Superior temporal gyrus (tissue), 1 donor: ENCODE results near the gene PPP2R2D.
"Not testable (repeated sequence)": the region's sequence is repeated elsewhere in the genome, so short reads cannot be mapped to it uniquely, and the experiment has no call there.

Source experiments
- DNase-seq: peaks from one replicate; pipeline ENCODE4 v3.0.0-alpha.2; 2016; ENCODE audit errors: extremely low spot score

PPP2R2D gene

GRCh38 chr10:131975796-131976195 lies 75.0 kb downstream of the PPP2R2D start:
- no peak for DNase-seq

- DNase-seq = no peak
These were observed 76.7 kb downstream of the PPP2R2D start for GRCh38 chr10:131977323-131978096.

- no peak for DNase-seq
These were observed 77.6 kb downstream of the PPP2R2D start for GRCh38 chr10:131978366-131978765.

GRCh38 chr10:131978851-131979250 lies 78.0 kb downstream of the PPP2R2D start:
- no peak for DNase-seq

- no peak for DNase-seq
These were observed 78.5 kb downstream of the PPP2R2D start for GRCh38 chr10:131979336-131979735.

- no peak for DNase-seq
These were observed 79.0 kb downstream of the PPP2R2D start for GRCh38 chr10:131979821-131980270.

GRCh38 chr10:131980321-131980720 lies 79.5 kb downstream of the PPP2R2D start:
- DNase-seq = no peak

GRCh38 chr10:131980761-131981428 lies 80.1 kb downstream of the PPP2R2D start:
- DNase-seq = no peak

- DNase-seq = peak; percentile 89
These were observed 80.8 kb downstream of the PPP2R2D start, which contains the start of gene BNIP3 for GRCh38 chr10:131981429-131982184. Gene BNIP3, minus strand, starts transcription at chr10:131981923. Its CDS starts 117 bp downstream, at chr10:131981806.

GRCh38 chr10:131982185-131982756 lies 81.5 kb downstream of the PPP2R2D start:
- no peak for DNase-seq

GRCh38 chr10:131982796-131983195 lies 82.0 kb downstream of the PPP2R2D start:
- DNase-seq = no peak

- peak; percentile 29 for DNase-seq
These were observed 83.0 kb downstream of the PPP2R2D start for GRCh38 chr10:131983780-131984179.

- not testable (repeated sequence) for DNase-seq
These were observed 86.0 kb downstream of the PPP2R2D start for GRCh38 chr10:131986851-131987250.

- DNase-seq = not testable (repeated sequence)
These were observed 86.5 kb downstream of the PPP2R2D start for GRCh38 chr10:131987301-131987700.

GRCh38 chr10:131987786-131988185 lies 87.0 kb downstream of the PPP2R2D start:
- not testable (repeated sequence) for DNase-seq

- no peak for DNase-seq
These were observed 90.9 kb downstream of the PPP2R2D start for GRCh38 chr10:131991726-131992125.

GRCh38 chr10:131993275-131993674 lies 92.5 kb downstream of the PPP2R2D start:
- no peak for DNase-seq

GRCh38 chr10:131994435-131994834 lies 93.6 kb downstream of the PPP2R2D start:
- no peak for DNase-seq

GRCh38 chr10:131996466-131997365 lies 95.9 kb downstream of the PPP2R2D start:
- peak; percentile 44 for DNase-seq

GRCh38 chr10:131997366-131998049 lies 96.7 kb downstream of the PPP2R2D start:
- peak; percentile 30 for DNase-seq
